Activated naive CD4-positive, alpha-beta T cell (primary cell): ENCODE measurements around the gene BICC1.

Source experiments
- DNase-seq, 4 experiments: peaks; one replicate each; lab custom pipeline; 2025; lab: John Stamatoyannopoulos, UW

Gene BICC1

GRCh38 chr10:58778966-58779365, 266.3 kb downstream of the BICC1 start:
- no peak for DNase-seq

GRCh38 chr10:58779594-58779993, 266.9 kb downstream of the BICC1 start:
- no peak for DNase-seq

GRCh38 chr10:58780476-58780875, 267.8 kb downstream of the BICC1 start:
- DNase-seq = no peak

- no peak for DNase-seq
These were observed 269.3 kb downstream of the BICC1 start for GRCh38 chr10:58781873-58782488.

- DNase-seq = no peak
These were observed 270.5 kb downstream of the BICC1 start for GRCh38 chr10:58782876-58783851.

GRCh38 chr10:58784361-58784760, 271.7 kb downstream of the BICC1 start:
- DNase-seq = no peak

- DNase-seq = no peak
These were observed 272.7 kb downstream of the BICC1 start for GRCh38 chr10:58785354-58785753.

- DNase-seq = no peak
These were observed 278.5 kb downstream of the BICC1 start for GRCh38 chr10:58791137-58791536.

- no peak for DNase-seq
These were observed 282.9 kb downstream of the BICC1 start for GRCh38 chr10:58795560-58795959.

- DNase-seq = no peak
These were observed 283.6 kb downstream of the BICC1 start for GRCh38 chr10:58796242-58796641.

GRCh38 chr10:58796824-58797223, 284.2 kb downstream of the BICC1 start:
- DNase-seq = no peak

- DNase-seq = no peak
These were observed 284.7 kb downstream of the BICC1 start for GRCh38 chr10:58797356-58797755.

GRCh38 chr10:58802047-58802446, 289.4 kb downstream of the BICC1 start:
- DNase-seq = no peak

GRCh38 chr10:58806323-58806722, 293.7 kb downstream of the BICC1 start:
- DNase-seq = no peak

GRCh38 chr10:58806970-58807628, 294.4 kb downstream of the BICC1 start:
- DNase-seq = no peak

- no peak for DNase-seq
These were observed 295.0 kb downstream of the BICC1 start for GRCh38 chr10:58807629-58808022.

- DNase-seq = no peak
These were observed 298.1 kb downstream of the BICC1 start for GRCh38 chr10:58810751-58811150.

GRCh38 chr10:58813573-58813972, 300.9 kb downstream of the BICC1 start:
- DNase-seq = no peak

GRCh38 chr10:58817201-58817846, 304.7 kb downstream of the BICC1 start:
- DNase-seq = no peak

- DNase-seq = no peak
These were observed 306.2 kb downstream of the BICC1 start for GRCh38 chr10:58818900-58819299.

GRCh38 chr10:58820386-58820785, 307.7 kb downstream of the BICC1 start:
- DNase-seq = no peak
